GM12801 (cell line): ENCODE data around the gene LTK.

ENCODE experiments used
- TF ChIP-seq, protein P1 (sequence below): IDR thresholded peaks from one replicate; pipeline ENCODE4 v1.5.1; 2011; ENCODE audit warnings: control low read depth; ENCODE audit not compliant: insufficient read length; ENCODE audit errors: extremely low read depth

The LTK gene

DNA sequence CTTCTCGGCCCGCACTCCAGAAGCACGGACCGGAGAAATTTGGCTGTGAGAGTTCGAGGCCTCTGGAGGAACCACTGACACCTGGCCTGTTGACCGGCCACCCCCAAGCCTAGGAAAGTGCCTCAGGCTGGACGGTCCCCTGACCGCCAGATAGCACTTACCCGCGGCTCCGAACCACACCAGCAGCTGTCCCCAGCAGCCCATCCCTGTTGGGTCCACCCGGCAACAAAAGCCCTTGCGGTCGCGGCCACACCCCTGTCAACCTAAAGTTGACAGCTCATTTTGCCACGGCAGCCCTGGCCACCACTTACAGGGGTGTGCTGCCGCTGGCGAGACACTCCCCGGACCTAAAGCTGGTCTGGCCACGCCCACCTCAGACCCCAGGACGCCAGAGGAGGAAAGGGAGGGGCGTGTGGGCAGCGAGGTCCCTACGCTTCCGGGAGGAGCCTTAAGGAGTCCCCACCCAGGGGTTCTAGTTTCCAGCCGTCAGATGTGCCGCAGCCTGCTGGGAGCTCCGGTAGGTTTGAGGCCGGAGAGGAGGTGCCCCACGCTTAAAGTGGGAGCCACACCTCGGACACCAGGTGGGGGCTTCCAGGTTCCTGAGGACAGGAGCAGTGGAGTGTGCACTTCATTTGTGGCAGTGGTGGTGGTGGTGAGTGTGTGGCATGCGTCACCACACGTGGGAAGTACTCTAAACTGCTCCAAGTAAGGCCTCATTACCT, at the start of gene LTK:
Gene LTK, minus strand, starts transcription at position 322 of the 722 bp plus-strand sequence. Its CDS starts 118 bp downstream, at position 204.
- TF ChIP-seq, protein P1, sequence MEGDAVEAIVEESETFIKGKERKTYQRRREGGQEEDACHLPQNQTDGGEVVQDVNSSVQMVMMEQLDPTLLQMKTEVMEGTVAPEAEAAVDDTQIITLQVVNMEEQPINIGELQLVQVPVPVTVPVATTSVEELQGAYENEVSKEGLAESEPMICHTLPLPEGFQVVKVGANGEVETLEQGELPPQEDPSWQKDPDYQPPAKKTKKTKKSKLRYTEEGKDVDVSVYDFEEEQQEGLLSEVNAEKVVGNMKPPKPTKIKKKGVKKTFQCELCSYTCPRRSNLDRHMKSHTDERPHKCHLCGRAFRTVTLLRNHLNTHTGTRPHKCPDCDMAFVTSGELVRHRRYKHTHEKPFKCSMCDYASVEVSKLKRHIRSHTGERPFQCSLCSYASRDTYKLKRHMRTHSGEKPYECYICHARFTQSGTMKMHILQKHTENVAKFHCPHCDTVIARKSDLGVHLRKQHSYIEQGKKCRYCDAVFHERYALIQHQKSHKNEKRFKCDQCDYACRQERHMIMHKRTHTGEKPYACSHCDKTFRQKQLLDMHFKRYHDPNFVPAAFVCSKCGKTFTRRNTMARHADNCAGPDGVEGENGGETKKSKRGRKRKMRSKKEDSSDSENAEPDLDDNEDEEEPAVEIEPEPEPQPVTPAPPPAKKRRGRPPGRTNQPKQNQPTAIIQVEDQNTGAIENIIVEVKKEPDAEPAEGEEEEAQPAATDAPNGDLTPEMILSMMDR = no peak

DNA sequence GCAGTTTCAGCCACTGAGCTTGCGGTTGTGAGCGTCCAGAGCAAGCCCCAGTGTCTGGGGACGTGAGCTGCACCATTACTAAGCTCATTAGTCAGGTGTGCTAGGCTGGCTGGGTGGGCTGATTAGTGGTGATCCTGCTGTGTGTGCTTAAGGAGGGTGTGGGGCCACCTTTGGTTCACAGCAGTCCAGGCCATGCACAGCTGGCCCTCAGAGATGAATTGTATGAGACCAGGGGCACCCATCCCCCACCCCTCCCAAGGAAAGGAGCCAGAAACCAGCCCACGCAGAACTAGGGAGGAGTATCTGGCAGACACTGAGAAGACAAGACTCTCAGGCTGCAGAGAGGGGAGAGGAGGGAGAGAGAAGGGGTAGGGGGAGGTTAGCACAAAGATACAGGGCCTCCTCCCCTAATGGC, 49.2 kb upstream of the LTK start:
- TF ChIP-seq, protein P1 = no peak

DNA sequence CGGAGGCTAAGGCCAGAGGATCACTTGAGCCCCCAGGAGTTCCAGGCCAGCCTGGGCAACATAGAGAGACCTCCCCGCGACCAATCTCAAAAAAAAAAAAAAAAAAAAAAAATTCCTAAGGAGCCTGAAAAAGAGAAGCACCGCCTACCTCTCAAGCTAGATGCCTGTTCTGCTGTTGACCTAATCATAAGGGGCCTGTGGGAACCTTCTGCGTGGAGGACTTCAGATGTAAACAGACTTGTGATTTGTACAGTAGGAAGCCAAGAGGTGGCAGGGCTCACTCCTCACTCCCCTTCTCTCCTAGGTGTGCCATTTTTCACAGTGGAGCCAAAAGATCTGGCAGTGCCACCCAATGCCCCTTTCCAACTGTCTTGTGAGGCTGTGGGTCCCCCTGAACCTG, 48.6 kb upstream of the LTK start:
- TF ChIP-seq, protein P1 = no peak

DNA sequence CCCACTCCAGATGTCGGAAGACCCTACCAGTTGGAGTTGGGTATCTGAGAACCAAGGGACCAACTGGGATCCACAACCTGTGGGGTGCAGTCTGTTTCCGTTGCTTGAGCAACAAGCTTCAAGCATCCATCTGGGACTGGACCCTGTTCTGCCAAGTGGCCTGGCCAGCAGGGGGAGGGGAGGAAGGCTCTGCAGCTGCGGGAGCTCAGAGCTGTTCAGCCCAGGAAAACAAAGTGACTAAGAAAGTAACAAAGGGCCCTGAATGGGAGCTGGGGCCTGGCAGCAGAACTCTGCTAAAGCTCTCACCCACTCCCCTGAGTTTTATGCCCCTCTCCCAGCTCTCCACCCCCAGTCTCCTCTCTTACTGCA, 48.1 kb upstream of the LTK start:
- TF ChIP-seq, protein P1 = no peak

DNA sequence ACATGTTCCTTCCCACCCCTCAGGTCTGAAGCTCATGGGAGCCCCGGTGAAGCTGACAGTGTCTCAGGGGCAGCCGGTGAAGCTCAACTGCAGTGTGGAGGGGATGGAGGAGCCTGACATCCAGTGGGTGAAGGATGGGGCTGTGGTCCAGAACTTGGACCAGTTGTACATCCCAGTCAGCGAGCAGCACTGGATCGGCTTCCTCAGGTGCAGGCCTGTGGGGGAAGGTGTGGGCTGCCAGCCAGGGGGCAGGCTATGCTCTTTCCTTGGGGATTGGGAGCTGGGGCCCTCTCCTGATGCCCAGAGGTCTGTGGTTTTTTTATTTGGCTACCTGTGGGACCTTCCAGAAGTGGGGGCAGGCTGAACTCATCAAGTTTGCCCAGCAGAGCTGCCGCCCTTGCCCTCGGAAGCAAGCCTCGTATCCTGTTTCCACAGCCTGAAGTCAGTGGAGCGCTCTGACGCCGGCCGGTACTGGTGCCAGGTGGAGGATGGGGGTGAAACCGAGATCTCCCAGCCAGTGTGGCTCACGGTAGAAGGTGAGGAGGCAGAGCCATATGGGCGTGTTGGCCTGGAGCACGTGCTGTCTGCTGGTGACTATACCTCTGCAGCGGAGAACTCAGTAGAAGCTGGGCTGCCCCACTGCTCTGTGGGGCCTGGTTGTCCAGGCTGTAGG, 47.6 kb upstream of the LTK start:
- TF ChIP-seq, protein P1 = no peak

DNA sequence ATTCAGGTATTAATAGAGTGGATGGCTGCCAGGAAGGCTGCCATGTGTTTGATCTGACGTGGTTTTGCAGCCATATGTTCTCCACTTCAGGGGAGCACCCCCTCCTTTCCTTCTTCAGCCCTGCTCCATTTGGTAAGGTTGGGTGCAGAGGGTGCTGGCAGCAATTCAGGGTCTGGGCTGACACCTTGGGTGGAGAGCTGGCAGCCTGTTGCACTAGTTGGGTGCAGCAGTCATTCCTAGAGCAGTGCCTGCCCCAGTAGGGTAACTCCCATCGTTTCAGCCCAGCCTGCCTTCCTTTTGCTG, 46.9 kb upstream of the LTK start:
- TF ChIP-seq, protein P1 = no peak

DNA sequence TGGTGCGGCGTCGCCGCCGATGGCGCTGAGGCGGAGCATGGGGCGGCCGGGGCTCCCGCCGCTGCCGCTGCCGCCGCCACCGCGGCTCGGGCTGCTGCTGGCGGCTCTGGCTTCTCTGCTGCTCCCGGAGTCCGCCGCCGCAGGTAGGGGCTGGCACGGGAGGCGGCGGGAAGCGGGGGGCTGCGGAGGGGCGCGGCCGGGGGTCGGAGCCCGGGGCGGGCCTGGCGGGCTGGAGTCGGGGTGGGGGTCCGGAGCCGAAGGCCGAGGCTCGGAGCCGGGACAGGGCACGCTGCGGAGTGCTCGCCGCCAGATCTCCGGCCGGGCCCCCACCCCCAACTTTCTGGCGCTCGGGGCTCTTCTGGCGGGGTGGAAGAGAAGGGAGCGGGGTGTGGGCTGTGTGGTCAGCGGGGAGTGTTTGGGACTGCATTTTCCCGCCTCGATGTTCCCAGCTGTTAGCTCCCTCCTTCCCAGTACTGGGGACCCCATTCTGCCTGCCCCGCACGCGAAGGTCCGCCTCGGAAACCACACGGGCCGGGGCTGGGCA, 45.7 kb upstream of the LTK start:
- TF ChIP-seq, protein P1 = no peak
